H9 (cell line): Measurements from ENCODE around the gene IGSF9B. TPM values are rescaled to one million over a fixed set of nuclear protein-coding genes. Genes with fewer than 3 reads are reported as not detected.

Experiments
- DNase-seq: peaks from one replicate; pipeline ENCODE4 v3.0.0-alpha.2; 2017
- H2AFZ ChIP-seq: one replicate; pipeline ENCODE4 v1.6.1; 2013; ENCODE audit warnings: mild to moderate bottlenecking, low read length, control low read depth, moderate library complexity
- H2AK5ac ChIP-seq: 2 replicates; pipeline ENCODE4 v1.6.1; 2013; ENCODE audit warnings: low read length, control low read depth, mixed read lengths; ENCODE audit not compliant: insufficient read length
- H2BK120ac ChIP-seq: one replicate; pipeline ENCODE4 v1.6.1; 2013; ENCODE audit warnings: low read depth, mild to moderate bottlenecking, low read length, control low read depth, inconsistent platforms; ENCODE audit not compliant: poor library complexity, severe bottlenecking
- H2BK12ac ChIP-seq: 2 replicates; pipeline ENCODE4 v1.6.1; 2013; ENCODE audit warnings: low read length, control low read depth, mixed read lengths, low read depth; ENCODE audit not compliant: insufficient read length
- H2BK15ac ChIP-seq: 2 replicates; pipeline ENCODE4 v1.6.1; 2013; ENCODE audit warnings: low read depth, low read length, control low read depth
- H2BK20ac ChIP-seq: one replicate; pipeline ENCODE4 v1.6.1; 2013; ENCODE audit warnings: low read depth, mild to moderate bottlenecking, low read length, control low read depth, inconsistent platforms; ENCODE audit not compliant: poor library complexity, severe bottlenecking
- H2BK5ac ChIP-seq: 2 replicates; pipeline ENCODE4 v1.6.1; 2013; ENCODE audit warnings: low read length, control low read depth, mixed read lengths; ENCODE audit not compliant: insufficient read length
- H3K14ac ChIP-seq: 2 replicates; pipeline ENCODE4 v1.6.1; 2013; ENCODE audit warnings: low read length, control low read depth; ENCODE audit not compliant: insufficient read depth
- H3K18ac ChIP-seq: 2 replicates; pipeline ENCODE4 v1.6.1; 2013; ENCODE audit warnings: low read depth, mild to moderate bottlenecking, mixed read lengths, low read length, control low read depth; ENCODE audit not compliant: insufficient read length
- H3K23ac ChIP-seq: 2 replicates; pipeline ENCODE4 v1.6.1; 2013; ENCODE audit warnings: low read length, control low read depth, mixed read lengths, low read depth; ENCODE audit not compliant: insufficient read length
- H3K23me2 ChIP-seq: 2 replicates; pipeline ENCODE4 v1.6.1; 2013; ENCODE audit warnings: low read depth, mild to moderate bottlenecking, mixed read lengths, low read length, control low read depth; ENCODE audit not compliant: insufficient read length, poor library complexity, severe bottlenecking
- H3K27ac ChIP-seq: 2 replicates; pipeline ENCODE4 v1.5.1; 2013; ENCODE audit warnings: low read length, control low read depth, mixed read lengths, low read depth; ENCODE audit not compliant: insufficient read length
- H3K27me3 ChIP-seq: 2 replicates; pipeline ENCODE4 v1.6.1; 2013; ENCODE audit warnings: low read length, control low read depth, inconsistent platforms; ENCODE audit not compliant: insufficient read depth
- H3K4ac ChIP-seq: 2 replicates; pipeline ENCODE4 v1.6.1; 2013; ENCODE audit warnings: low read depth, mild to moderate bottlenecking, control low read depth, inconsistent platforms, low read length, moderate library complexity
- H3K4me1 ChIP-seq: 2 replicates; pipeline ENCODE4 v1.6.1; 2013; ENCODE audit warnings: low read length, control low read depth, inconsistent platforms; ENCODE audit not compliant: insufficient read depth
- H3K4me2 ChIP-seq: 2 replicates; pipeline ENCODE4 v1.6.1; 2013; ENCODE audit warnings: low read length, control low read depth, mixed read lengths; ENCODE audit not compliant: insufficient read length, insufficient read depth
- H3K56ac ChIP-seq: 2 replicates; pipeline ENCODE4 v1.6.1; 2013; ENCODE audit warnings: low read depth, mild to moderate bottlenecking, mixed read lengths, low read length, control low read depth; ENCODE audit not compliant: insufficient read length
- H3K79me1 ChIP-seq: 2 replicates; pipeline ENCODE4 v1.6.1; 2013; ENCODE audit warnings: low read depth, mild to moderate bottlenecking, moderate library complexity, low read length, control low read depth, inconsistent platforms; ENCODE audit not compliant: insufficient read depth, poor library complexity, severe bottlenecking
- H3K79me2 ChIP-seq: 2 replicates; pipeline ENCODE4 v1.6.1; 2013; ENCODE audit warnings: low read length, control low read depth, inconsistent platforms; ENCODE audit not compliant: insufficient read depth
- H3K9ac ChIP-seq: 2 replicates; pipeline ENCODE4 v1.6.1; 2013; ENCODE audit warnings: low read length, control low read depth, mixed read lengths; ENCODE audit not compliant: insufficient read length; ENCODE audit errors: extremely low read depth
- H3K9me3 ChIP-seq: one replicate; pipeline ENCODE4 v1.6.1; 2013; ENCODE audit warnings: low read depth, low read length, inconsistent platforms; ENCODE audit not compliant: control insufficient read depth
- H3T11ph ChIP-seq: one replicate; pipeline ENCODE4 v1.6.1; 2013; ENCODE audit warnings: mild to moderate bottlenecking, low read length, control low read depth, inconsistent platforms
- H4K20me1 ChIP-seq: one replicate; pipeline ENCODE4 v1.6.1; 2013; ENCODE audit not compliant: control insufficient read depth, insufficient read length, insufficient read depth
- H4K5ac ChIP-seq: 2 replicates; pipeline ENCODE4 v1.6.1; 2013; ENCODE audit warnings: low read depth, mild to moderate bottlenecking, mixed read lengths, low read length, control low read depth; ENCODE audit not compliant: insufficient read length
- H4K8ac ChIP-seq: replicated peaks from 2 replicates; pipeline ENCODE4 v1.6.1; 2013; ENCODE audit warnings: low read length, control low read depth, mixed read lengths, low read depth; ENCODE audit not compliant: insufficient read length
- H4K91ac ChIP-seq: 2 replicates; pipeline ENCODE4 v1.6.1; 2013; ENCODE audit warnings: low read depth, mild to moderate bottlenecking, moderate library complexity, mixed read lengths, low read length, control low read depth; ENCODE audit not compliant: insufficient read length
- H3K27ac Mint-ChIP-seq, 3 experiments: 2 replicates in 2 of 3; 3 replicates in 1 of 3; pipeline ENCODE4 v1.8.0; 2020 to 2021; ENCODE audit warnings: mixed read lengths in 3 of 3, mild to moderate bottlenecking in 1 of 3, moderate library complexity in 1 of 3
- H3K27me3 Mint-ChIP-seq: 2 replicates; pipeline ENCODE4 v1.8.0; 2021; ENCODE audit warnings: low read depth, mild to moderate bottlenecking, moderate library complexity, mixed read lengths
- H3K36me3 Mint-ChIP-seq, 3 experiments: 2 replicates in 2 of 3; 3 replicates in 1 of 3; pipeline ENCODE4 v1.8.0; 2020 to 2021; ENCODE audit warnings: low read depth in 3 of 3, mixed read lengths in 3 of 3; ENCODE audit not compliant: insufficient read depth in 1 of 3
- H3K4me1 Mint-ChIP-seq, 2 experiments: 2 replicates each; pipeline ENCODE4 v1.8.0; 2020; ENCODE audit warnings: mixed read lengths in 2 of 2
- H3K4me3 Mint-ChIP-seq, 2 experiments: 2 replicates in 1 of 2; 3 replicates in 1 of 2; pipeline ENCODE4 v1.8.0; 2020 to 2021; ENCODE audit warnings: mild to moderate bottlenecking in 2 of 2, mixed read lengths in 2 of 2, moderate library complexity in 1 of 2
- H3K9me3 Mint-ChIP-seq, 2 experiments: 2 replicates in 1 of 2; 3 replicates in 1 of 2; pipeline ENCODE4 v1.8.0; 2020; ENCODE audit warnings: mild to moderate bottlenecking in 2 of 2, mixed read lengths in 2 of 2, moderate library complexity in 1 of 2
- WGBS: extraction: QIAGEN DNeasy Blood & Tissue Kit; methylation state at CpG from one replicate; pipeline ENCODE4 v1.1.7; 2013; ENCODE audit warnings: missing lambda C conversion rate, low lambda C conversion rate, mixed read lengths; ENCODE audit not compliant: insufficient read length; ENCODE audit errors: extremely low coverage; 5-methylcytosine and 5-hydroxymethylcytosine counted together
- total RNA-seq: library from RNA; stranded (reverse); gene quantifications from 2 replicates; pipeline ENCODE4 v1.2.1, GENCODE V29; 2021
- TF ChIP-seq, protein P1 (sequence below): fragments of 200-600 bp; sonication (generic); conservative IDR thresholded peaks from 3 replicates; pipeline ENCODE4 v1.8.0; 2021; ENCODE audit warnings: antibody characterized with exemption, mild to moderate bottlenecking

The IGSF9B gene
- total RNA-seq, 1 experiment from 2014 or later, result 25.7 TPM

DNA sequence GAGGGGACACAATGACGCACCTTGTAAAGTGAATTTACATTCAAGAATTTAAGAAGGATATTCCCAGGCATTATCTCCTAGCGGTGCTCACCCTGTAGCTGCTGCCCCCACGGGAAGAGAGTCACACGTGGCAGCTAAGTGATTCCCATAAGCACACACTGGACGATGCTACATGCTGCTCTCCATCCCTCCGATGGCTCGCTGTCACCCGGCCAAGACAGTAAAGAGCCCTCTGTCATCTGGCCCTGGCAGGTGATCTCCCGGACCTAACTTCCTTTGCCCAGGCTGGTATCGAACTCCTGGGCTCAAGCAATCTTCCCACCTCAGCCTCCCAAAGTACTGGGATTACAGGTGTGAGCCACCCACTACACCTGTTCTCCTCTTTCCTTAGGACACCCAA is 39.9 kb upstream of the IGSF9B start:
- Histone ChIP-seq H4K20me1 (no peaks in the 10 kb centered on the region), H3T11ph (no peak overlapping the region), H2BK12ac (no peak overlapping the region), H3K79me2 (no peaks in the 10 kb centered on the region), H3K4me2 (no peak overlapping the region), H3K23me2 (no peaks in the 10 kb centered on the region), H3K27me3 (no peaks in the 10 kb centered on the region), H2BK15ac (no peak overlapping the region), H4K5ac (no peak overlapping the region), H3K23ac (no peak overlapping the region), H3K4me1 (no peaks in the 10 kb centered on the region), H2AK5ac (no peak overlapping the region), H3K18ac (no peak overlapping the region), H3K9me3 (no peaks in the 10 kb centered on the region), H3K27ac (no peak overlapping the region), H2BK120ac (no peak overlapping the region), H2BK20ac (no peak overlapping the region), H4K91ac (no peak overlapping the region), H2AFZ (no peak overlapping the region), H4K8ac (no peak overlapping the region), H3K79me1 (no peaks in the 10 kb centered on the region), H3K9ac (no peak overlapping the region), H3K56ac (no peak overlapping the region), H3K14ac (no peak overlapping the region), H2BK5ac (no peak overlapping the region), H3K4ac (no peak overlapping the region)
- H3K4me1 Mint-ChIP-seq, result peaks cover under 1 to 7% of the 10 kb centered on the region in 2 experiments; a peak in 3 of 4 replicates
- no peaks in the 10 kb centered on the region for H3K9me3 Mint-ChIP-seq
- DNase-seq, result no peak
- peaks cover 13% of the 10 kb centered on the region for H3K27me3 Mint-ChIP-seq
- no peaks in the 10 kb centered on the region; a peak in 1 of 7 replicates for H3K36me3 Mint-ChIP-seq
- H3K27ac Mint-ChIP-seq, result no peak overlapping the region
- TF ChIP-seq, protein P1, sequence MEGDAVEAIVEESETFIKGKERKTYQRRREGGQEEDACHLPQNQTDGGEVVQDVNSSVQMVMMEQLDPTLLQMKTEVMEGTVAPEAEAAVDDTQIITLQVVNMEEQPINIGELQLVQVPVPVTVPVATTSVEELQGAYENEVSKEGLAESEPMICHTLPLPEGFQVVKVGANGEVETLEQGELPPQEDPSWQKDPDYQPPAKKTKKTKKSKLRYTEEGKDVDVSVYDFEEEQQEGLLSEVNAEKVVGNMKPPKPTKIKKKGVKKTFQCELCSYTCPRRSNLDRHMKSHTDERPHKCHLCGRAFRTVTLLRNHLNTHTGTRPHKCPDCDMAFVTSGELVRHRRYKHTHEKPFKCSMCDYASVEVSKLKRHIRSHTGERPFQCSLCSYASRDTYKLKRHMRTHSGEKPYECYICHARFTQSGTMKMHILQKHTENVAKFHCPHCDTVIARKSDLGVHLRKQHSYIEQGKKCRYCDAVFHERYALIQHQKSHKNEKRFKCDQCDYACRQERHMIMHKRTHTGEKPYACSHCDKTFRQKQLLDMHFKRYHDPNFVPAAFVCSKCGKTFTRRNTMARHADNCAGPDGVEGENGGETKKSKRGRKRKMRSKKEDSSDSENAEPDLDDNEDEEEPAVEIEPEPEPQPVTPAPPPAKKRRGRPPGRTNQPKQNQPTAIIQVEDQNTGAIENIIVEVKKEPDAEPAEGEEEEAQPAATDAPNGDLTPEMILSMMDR, result no peak
- H3K4me3 Mint-ChIP-seq, result no peak overlapping the region
- WGBS, result no CpG with 5 or more reads among the region's 10 CpGs
